Activated T-cell treated with anti-CD3 and anti-CD28 coated beads, Interleukin-2, amount 50 U/mL, for 24 hours (primary cell): ENCODE measurements around the gene RESF1.
"Not testable (repeated sequence)": the region's sequence is repeated elsewhere in the genome, so short reads cannot be mapped to it uniquely, and the experiment has no call there.

Source experiments
- DNase-seq: peaks from one replicate; pipeline ENCODE4 v3.0.0-alpha.2; 2020
- H3K27ac Mint-ChIP-seq: 2 replicates; pipeline ENCODE4 v1.8.0; 2020; ENCODE audit warnings: mild to moderate bottlenecking, mixed read lengths
- H3K27me3 Mint-ChIP-seq: 2 replicates; pipeline ENCODE4 v1.8.0; 2020; ENCODE audit warnings: mixed read lengths
- H3K36me3 Mint-ChIP-seq: 2 replicates; pipeline ENCODE4 v1.8.0; 2020; ENCODE audit warnings: low read depth, mixed read lengths
- H3K4me1 Mint-ChIP-seq: 2 replicates; pipeline ENCODE4 v1.8.0; 2020; ENCODE audit warnings: low read depth, mixed read lengths
- H3K4me3 Mint-ChIP-seq: 2 replicates; pipeline ENCODE4 v1.8.0; 2020; ENCODE audit warnings: mild to moderate bottlenecking, moderate library complexity, mixed read lengths
- H3K9me3 Mint-ChIP-seq: 2 replicates; pipeline ENCODE4 v1.8.0; 2020; ENCODE audit warnings: mixed read lengths

Gene RESF1, protein sequence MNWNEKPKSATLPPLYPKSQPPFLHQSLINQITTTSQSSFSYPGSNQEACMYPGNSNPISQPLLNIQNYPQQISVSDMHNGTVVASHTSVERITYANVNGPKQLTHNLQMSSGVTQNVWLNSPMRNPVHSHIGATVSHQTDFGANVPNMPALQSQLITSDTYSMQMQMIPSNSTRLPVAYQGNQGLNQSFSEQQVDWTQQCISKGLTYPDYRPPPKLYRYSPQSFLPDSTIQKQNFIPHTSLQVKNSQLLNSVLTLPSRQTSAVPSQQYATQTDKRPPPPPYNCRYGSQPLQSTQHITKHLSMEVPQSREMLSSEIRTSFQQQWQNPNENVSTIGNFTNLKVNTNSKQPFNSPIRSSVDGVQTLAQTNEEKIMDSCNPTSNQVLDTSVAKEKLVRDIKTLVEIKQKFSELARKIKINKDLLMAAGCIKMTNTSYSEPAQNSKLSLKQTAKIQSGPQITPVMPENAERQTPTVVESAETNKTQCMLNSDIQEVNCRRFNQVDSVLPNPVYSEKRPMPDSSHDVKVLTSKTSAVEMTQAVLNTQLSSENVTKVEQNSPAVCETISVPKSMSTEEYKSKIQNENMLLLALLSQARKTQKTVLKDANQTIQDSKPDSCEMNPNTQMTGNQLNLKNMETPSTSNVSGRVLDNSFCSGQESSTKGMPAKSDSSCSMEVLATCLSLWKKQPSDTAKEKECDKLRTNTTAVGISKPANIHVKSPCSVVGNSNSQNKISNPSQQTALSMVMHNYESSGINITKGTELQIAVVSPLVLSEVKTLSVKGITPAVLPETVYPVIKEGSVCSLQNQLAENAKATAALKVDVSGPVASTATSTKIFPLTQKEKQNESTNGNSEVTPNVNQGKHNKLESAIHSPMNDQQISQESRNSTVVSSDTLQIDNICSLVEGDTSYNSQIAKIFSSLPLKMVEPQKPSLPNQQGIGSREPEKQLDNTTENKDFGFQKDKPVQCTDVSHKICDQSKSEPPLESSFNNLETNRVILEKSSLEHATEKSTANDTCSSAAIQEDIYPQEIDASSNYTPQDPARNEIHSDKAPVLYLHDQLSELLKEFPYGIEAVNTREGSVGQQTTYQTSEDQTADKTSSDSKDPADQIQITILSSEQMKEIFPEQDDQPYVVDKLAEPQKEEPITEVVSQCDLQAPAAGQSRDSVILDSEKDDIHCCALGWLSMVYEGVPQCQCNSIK (N-terminal part only)

DNA sequence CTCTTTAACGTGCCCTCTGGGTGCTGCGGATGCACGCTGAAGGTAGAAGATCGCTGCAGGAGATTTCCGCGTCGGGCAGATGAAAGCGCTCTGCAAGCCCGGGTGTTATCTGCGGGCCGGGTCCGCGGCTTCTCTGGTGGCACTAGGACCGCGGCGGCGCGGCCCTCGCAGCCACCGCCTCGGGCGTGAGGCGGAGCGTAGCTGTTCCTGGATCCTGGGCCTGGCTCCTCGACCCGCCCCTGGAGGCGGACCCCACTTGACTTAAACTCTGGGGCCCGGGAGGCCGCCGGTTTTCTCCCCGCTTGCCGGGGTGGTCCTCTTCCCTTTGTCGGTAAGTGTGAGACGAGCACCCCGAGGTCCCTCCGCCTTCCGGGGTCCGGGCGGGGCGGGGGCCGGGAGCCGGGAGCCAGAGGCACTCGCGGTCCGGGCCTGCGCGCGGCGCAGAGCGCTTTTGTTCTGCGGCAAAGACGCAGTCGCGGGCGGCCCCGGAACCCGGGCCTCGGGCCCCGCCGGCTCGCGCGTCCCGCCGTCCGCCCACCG, at the start of gene RESF1:
Gene RESF1 (plus strand): TSS at position 255 of the 540 bp plus-strand sequence. CDS start 21,541 bp downstream, outside the sequence.
- Mint-ChIP-seq H3K27me3 (no peaks in the 10 kb centered on the region), H3K4me3 (peak within 1 kb of the TSS; percentile 96), H3K9me3 (peaks cover 10% of the 10 kb centered on the region), H3K27ac (peak within 1 kb of the TSS; percentile 96), H3K36me3 (peaks cover 73% of the 10 kb centered on the region), H3K4me1 (peaks cover 73% of the 10 kb centered on the region)
- DNase-seq = peak; percentile 91

- Mint-ChIP-seq H3K27me3 (no peaks in the 10 kb centered on the region), H3K36me3 (peaks cover 14% of the 10 kb centered on the region), H3K4me3 (no peak overlapping the region), H3K9me3 (peaks cover 17% of the 10 kb centered on the region), H3K4me1 (peaks cover 4% of the 10 kb centered on the region), H3K27ac (no peak overlapping the region)
- DNase-seq = no peak
Observed at GRCh38 chr12:31914927-31915326, 44.3 kb upstream of the RESF1 start.

GRCh38 chr12:31915446-31915845, 43.8 kb upstream of the RESF1 start:
- H3K4me3 Mint-ChIP-seq = no peak overlapping the region
- H3K36me3 Mint-ChIP-seq = peaks cover 16% of the 10 kb centered on the region
- no peak overlapping the region for H3K27ac Mint-ChIP-seq
- H3K27me3 Mint-ChIP-seq = no peaks in the 10 kb centered on the region
- no peak for DNase-seq
- H3K4me1 Mint-ChIP-seq = peaks cover 4% of the 10 kb centered on the region
- peaks cover 17% of the 10 kb centered on the region for H3K9me3 Mint-ChIP-seq

GRCh38 chr12:31922341-31923062, 36.7 kb upstream of the RESF1 start:
- H3K27ac Mint-ChIP-seq = peak overlapping the region; percentile 5
- peaks cover 25% of the 10 kb centered on the region for H3K9me3 Mint-ChIP-seq
- H3K4me3 Mint-ChIP-seq = no peak overlapping the region
- peaks cover 29% of the 10 kb centered on the region for H3K36me3 Mint-ChIP-seq
- H3K4me1 Mint-ChIP-seq = peaks cover 6% of the 10 kb centered on the region
- no peak for DNase-seq
- no peaks in the 10 kb centered on the region for H3K27me3 Mint-ChIP-seq

DNA sequence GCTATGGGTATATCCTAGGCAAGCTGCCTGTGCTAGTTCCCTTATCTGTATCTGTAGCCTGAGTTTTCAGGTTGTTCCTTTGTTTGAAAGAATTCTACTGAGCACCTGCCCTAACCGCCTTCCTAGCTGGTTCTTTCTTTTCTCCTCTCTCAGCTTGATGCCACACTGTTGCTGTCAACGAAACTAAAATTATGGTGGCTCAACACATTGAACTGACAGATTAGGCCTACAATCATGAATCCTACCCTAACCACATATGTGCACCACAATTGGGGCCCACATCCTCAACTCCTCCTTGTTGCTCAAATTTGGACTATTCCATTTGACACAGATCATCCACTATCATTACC, 36.2 kb upstream of the RESF1 start:
- Mint-ChIP-seq H3K9me3 (peaks cover 26% of the 10 kb centered on the region), H3K36me3 (peaks cover 33% of the 10 kb centered on the region), H3K27ac (peak overlapping the region; percentile 5), H3K4me3 (no peak overlapping the region), H3K27me3 (no peaks in the 10 kb centered on the region), H3K4me1 (peaks cover 10% of the 10 kb centered on the region)
- no peak for DNase-seq

DNA sequence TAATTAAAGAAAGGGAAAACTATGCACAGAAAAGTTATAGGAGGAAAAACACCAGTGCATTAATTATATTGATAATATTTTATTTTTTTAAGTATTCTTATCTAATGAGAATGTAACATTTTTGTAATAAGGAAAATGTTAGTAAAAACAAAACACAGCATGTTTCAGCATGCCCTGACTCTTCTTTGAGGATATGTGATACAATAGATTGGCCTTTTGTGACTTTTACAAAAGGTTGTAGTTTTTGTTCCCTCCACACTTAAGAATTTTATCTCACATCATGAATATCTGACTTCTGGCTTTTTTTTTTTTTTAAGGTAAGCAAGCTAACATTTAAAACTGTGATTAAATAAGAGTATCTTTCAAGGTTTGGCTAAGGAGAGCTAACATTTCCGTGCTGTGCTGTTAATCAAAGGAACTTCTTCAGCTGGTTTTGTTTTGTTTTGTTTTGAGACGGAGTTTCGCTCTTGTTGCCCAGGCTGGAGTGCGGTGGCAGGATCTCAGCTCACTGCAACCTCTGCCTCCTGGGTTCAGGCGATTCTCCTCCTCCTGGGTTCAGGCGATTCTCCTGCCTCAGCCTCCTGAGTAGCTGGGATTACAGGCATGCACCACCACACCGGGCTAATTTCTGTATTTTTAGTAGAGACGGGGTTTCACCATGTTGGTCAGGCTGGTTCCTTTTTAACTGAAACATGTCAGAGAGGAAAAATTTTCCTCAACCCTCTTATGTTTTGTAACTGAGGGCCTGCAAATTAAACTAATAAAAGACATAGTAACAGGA, 30.8 kb upstream of the RESF1 start:
- DNase-seq = peak; percentile 49
- Mint-ChIP-seq H3K27me3 (no peaks in the 10 kb centered on the region), H3K4me3 (peak overlapping the region; percentile 79), H3K36me3 (peaks cover 25% of the 10 kb centered on the region), H3K4me1 (peaks cover 47% of the 10 kb centered on the region), H3K9me3 (peaks cover 26% of the 10 kb centered on the region), H3K27ac (peak overlapping the region; percentile 95)

DNA sequence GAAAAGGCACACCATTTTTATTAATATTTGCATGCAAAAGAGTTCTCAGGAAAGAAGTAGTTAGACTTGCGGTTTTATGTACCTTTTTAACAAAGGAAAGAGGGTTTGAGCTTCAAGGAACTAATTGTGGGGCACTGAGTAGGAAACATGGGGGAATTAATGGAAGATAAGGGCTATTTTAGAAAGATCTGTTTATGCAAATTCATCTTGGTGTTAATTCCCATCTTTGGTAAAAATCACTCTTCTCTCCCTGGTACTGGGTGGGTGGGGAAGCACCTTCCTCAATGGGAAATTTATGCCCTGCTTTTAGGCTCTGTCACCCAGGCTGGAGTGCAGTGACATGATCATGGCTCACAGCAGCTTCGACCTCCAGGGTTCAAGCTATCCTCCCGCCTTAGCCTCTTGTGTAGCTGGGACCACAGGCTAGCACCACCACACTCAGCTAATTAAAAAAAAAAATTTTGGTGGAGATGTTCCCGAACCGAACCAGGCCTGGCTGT, 30.1 kb upstream of the RESF1 start:
- no peak for DNase-seq
- Mint-ChIP-seq H3K27me3 (no peaks in the 10 kb centered on the region), H3K9me3 (peaks cover 20% of the 10 kb centered on the region), H3K36me3 (peaks cover 19% of the 10 kb centered on the region), H3K27ac (peak overlapping the region; percentile 95), H3K4me1 (peaks cover 47% of the 10 kb centered on the region), H3K4me3 (peak overlapping the region; percentile 79)

DNA sequence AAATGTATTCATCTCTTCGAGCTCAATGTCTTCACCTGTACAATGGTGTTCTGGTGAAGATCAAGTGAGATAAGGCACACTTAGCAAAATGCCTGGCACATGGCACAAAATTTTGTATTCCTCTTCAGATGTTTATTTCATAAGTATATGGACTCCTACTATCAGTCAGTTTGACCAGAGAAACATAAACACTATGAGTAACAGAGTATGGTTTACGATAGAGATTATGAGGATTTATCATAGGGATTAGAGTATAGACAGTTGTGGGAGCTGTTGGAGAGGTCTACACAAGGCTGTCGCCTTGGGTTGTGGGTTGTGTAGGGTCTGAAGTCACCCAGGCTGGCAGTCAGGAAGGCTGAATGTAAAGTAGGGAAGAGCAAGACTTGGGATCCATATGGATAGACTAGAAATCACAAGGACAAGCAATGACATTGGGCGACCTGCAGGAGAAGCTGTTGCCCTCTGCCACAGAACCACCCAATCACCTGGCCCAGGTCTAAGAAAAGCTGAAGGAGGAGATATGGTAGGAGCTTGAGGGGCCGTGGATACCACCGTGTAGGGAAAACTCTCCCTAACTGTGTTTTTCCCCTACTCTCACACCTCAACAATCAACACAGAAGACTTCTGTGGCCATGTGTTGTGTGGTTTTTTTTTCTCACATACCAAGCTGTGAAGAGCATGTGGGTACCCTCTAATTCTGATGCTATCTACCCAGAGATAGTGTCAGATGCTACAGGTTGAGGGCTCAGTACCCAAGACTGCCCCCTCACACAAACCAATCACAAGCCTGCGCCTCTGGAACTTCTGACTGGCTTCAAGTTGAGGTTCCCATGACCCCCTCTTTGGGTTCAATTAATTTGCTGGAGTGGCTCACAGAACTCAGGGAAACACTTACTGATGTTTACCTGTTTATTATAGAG, 27.2 kb upstream of the RESF1 start:
- Mint-ChIP-seq H3K27ac (no peak overlapping the region), H3K27me3 (no peaks in the 10 kb centered on the region), H3K9me3 (peaks cover 21% of the 10 kb centered on the region), H3K4me3 (no peak overlapping the region), H3K36me3 (peaks cover 17% of the 10 kb centered on the region), H3K4me1 (peaks cover 47% of the 10 kb centered on the region)
- DNase-seq = no peak

DNA sequence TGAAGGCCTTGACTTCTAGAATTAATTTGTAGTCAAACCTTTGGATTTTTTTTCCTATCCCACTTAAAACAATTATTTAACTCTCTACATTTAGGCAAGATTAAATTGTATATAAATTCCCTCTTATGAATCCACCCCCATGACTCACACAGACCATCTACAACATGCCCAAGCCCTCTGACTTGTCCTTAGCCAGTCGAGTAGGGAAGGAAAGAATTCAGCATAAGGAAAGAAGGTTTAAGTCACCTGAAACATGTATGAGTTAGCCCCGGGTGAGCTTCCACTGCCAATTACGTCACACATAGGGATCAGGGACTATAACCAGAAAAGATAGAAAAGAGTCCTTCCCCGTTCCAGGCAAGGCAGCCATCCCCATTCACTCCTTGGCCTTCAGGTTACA, 14.9 kb upstream of the RESF1 start:
- Mint-ChIP-seq H3K27me3 (no peaks in the 10 kb centered on the region), H3K4me1 (no peaks in the 10 kb centered on the region), H3K9me3 (peaks cover 38% of the 10 kb centered on the region), H3K4me3 (no peak overlapping the region), H3K27ac (no peak overlapping the region), H3K36me3 (peaks cover 45% of the 10 kb centered on the region)
- no peak for DNase-seq

- Mint-ChIP-seq H3K9me3 (peaks cover 39% of the 10 kb centered on the region), H3K27me3 (no peaks in the 10 kb centered on the region), H3K4me3 (no peak overlapping the region), H3K27ac (no peak overlapping the region), H3K4me1 (peaks cover 22% of the 10 kb centered on the region), H3K36me3 (peaks cover 51% of the 10 kb centered on the region)
- DNase-seq = no peak
Observed at GRCh38 chr12:31947971-31948370, 11.2 kb upstream of the RESF1 start.

DNA sequence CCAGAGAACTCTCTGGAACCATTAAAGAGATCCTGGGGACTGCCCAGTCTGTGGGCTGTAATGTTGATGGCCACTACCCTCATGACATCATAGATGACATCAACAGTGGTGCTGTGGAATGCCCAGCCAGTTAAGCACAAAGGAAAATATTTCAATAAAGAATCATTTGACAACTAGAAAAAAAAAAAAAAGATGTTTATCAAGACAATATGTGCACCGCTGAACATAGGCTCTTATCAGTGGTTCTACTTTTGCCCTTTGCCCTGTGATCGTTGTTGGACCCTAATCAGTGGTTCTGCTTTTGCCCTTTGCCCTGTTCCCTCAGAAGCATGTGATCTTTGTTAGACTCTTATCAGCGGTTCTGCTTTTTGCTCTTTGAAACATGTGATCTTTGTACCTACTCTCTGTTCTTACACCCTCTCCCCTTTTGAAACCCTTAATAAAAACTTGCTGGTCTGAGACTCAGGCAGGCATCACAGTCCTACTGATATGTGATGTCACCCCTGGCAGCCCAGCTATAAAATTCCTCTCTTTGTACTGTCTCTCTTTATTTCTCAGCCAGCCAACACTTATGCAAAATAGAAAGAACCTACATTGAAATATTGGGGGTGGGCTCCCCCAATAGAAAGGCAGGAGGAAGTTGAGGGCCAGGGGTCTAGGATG, 10.4 kb upstream of the RESF1 start:
- H3K27me3 Mint-ChIP-seq, H3K27ac Mint-ChIP-seq, H3K4me3 Mint-ChIP-seq, DNase-seq: not testable (repeated sequence)
- peaks cover 26% of the 10 kb centered on the region for H3K4me1 Mint-ChIP-seq
- peaks cover 36% of the 10 kb centered on the region for H3K9me3 Mint-ChIP-seq
- peaks cover 43% of the 10 kb centered on the region for H3K36me3 Mint-ChIP-seq

DNA sequence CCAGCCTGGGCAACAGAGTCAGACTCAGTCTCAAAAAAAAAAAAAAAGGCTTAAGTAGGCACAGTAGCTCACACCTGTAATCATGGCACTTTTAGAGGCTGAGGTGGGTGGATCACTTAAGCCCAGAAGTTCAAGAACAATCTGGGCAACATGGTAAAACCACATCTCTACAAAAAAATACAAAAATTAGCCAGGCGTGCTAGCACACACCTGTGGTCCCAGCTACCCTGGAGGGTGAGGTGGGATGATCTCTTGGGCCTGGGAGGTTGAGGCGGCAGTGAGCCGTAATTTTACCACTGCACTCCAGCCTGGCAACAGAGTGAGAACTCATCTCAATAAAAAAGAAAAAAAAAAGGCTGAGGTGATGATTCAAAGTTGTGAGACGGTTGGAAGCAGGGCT, 9.1 kb upstream of the RESF1 start:
- no peaks in the 10 kb centered on the region for H3K27me3 Mint-ChIP-seq
- DNase-seq = no peak
- H3K4me1 Mint-ChIP-seq = peaks cover 32% of the 10 kb centered on the region
- no peak overlapping the region for H3K4me3 Mint-ChIP-seq
- peaks cover 25% of the 10 kb centered on the region for H3K9me3 Mint-ChIP-seq
- H3K36me3 Mint-ChIP-seq = peaks cover 35% of the 10 kb centered on the region
- peak overlapping the region; percentile 16 for H3K27ac Mint-ChIP-seq
